OCI-LY1 (cell line): ENCODE results near the gene RALGPS1.

ENCODE experiments used
- CTCF ChIP-seq: fragments of 200-600 bp; sonication (generic), shearing (Covaris generic); IDR thresholded peaks from 2 replicates; pipeline ENCODE4 v1.5.1; 2017; ENCODE audit warnings: mild to moderate bottlenecking, antibody characterized with exemption, low read length, moderate library complexity, mixed read lengths
- EZH2 ChIP-seq: fragments of 200-600 bp; sonication (generic), shearing (Covaris generic); IDR thresholded peaks from 2 replicates; pipeline ENCODE4 v1.8.0; 2017; ENCODE audit warnings: borderline replicate concordance, mixed run types, mild to moderate bottlenecking, antibody characterized with exemption, low read length, moderate library complexity, mixed read lengths

GRCh38 chr9:127051881-127052595 is 137.5 kb downstream of the RALGPS1 start:
- TF ChIP-seq CTCF (no peak), EZH2 (no peak)
